Astrocyte of the spinal cord (primary cell): ENCODE results near the gene FMN1.

Experiments used
- DNase-seq: peaks from one replicate; pipeline ENCODE4 v3.0.0; 2011; ENCODE audit warnings: low read depth, low spot score
- H3K4me3 ChIP-seq: 2 replicates; pipeline ENCODE4 v1.5.1; 2011; ENCODE audit warnings: low read depth, mild to moderate bottlenecking, low read length, moderate library complexity
- CTCF ChIP-seq: IDR thresholded peaks from 2 replicates; pipeline ENCODE4 v1.5.1; 2012; ENCODE audit warnings: low read depth, mild to moderate bottlenecking, low read length, inconsistent platforms
- in situ Hi-C: cut with HindIII; loops from 2 replicates; pipeline ENCODE4 v1.10.0; 2017; ENCODE audit warnings: low sequenced_read_pairs

Gene FMN1

GRCh38 chr15:33043636-33044035, 150.9 kb downstream of the FMN1 start:
- in situ Hi-C loops = no loop called here
- DNase-seq = no peak
- no peak overlapping the region for H3K4me3 ChIP-seq
- no peak for TF ChIP-seq CTCF

GRCh38 chr15:33040496-33040895, 154.0 kb downstream of the FMN1 start:
- no peak overlapping the region for H3K4me3 ChIP-seq
- DNase-seq = no peak
- in situ Hi-C loops = no loop called here
- TF ChIP-seq CTCF = no peak

- no peak for DNase-seq
- H3K4me3 ChIP-seq = no peak overlapping the region
- TF ChIP-seq CTCF = no peak
- in situ Hi-C loops = no loop called here
Observed at GRCh38 chr15:33034588-33034987, 159.9 kb downstream of the FMN1 start.

GRCh38 chr15:33032053-33032452, 162.5 kb downstream of the FMN1 start:
- peak; percentile 26 for DNase-seq
- no peak for TF ChIP-seq CTCF
- in situ Hi-C loops = no loop called here
- no peak overlapping the region for H3K4me3 ChIP-seq

GRCh38 chr15:33031324-33031821, 163.1 kb downstream of the FMN1 start:
- H3K4me3 ChIP-seq = no peak overlapping the region
- peak; percentile 63 for DNase-seq
- in situ Hi-C loops = no loop called here
- TF ChIP-seq CTCF = no peak

GRCh38 chr15:33030315-33030714, 164.2 kb downstream of the FMN1 start:
- no peak for TF ChIP-seq CTCF
- in situ Hi-C loops = no loop called here
- no peak for DNase-seq
- H3K4me3 ChIP-seq = no peak overlapping the region

- in situ Hi-C loops = no loop called here
- TF ChIP-seq CTCF = no peak
Observed at GRCh38 chr15:33029109-33029652, 165.3 kb downstream of the FMN1 start.

More at GRCh38 chr15:33029109-33029652, 165.3 kb downstream of the FMN1 start:
- H3K4me3 ChIP-seq = no peak overlapping the region
- no peak for DNase-seq
